ENCODE results near the gene CACUL1. TPM values are rescaled to one million over a fixed set of nuclear protein-coding genes. Genes with fewer than 3 reads are reported as not detected.

Gene CACUL1
- total and polyA plus RNA-seq, 9 of the 15 experiments (the other 6 are each of a cell fraction or from before 2014, with no cell fraction given): 4.5 to 17.1 (median 13.5) TPM

GRCh38 chr10:118799777-118800176, 45.0 kb upstream of the CACUL1 start:
- no peaks in the 10 kb centered on the region for H3K9me3 ChIP-seq (replicated peaks; ENCODE audit: control insufficient read depth, insufficient read depth, low read depth, low read length)
- H3K79me2 ChIP-seq (ENCODE audit: control insufficient read depth, insufficient read depth, low read length): no peaks in the 10 kb centered on the region
- H3K4me2 ChIP-seq (ENCODE audit: insufficient read depth, low read length): no peak overlapping the region
- ATAC-seq (no peak), DNase-seq (ENCODE audit: extremely low read depth in 1 of 4, low spot score in 3 of 4) (no peak), FAIRE-seq (no peak)
- peaks cover 2 to 7% of the 10 kb centered on the region in 2 experiments; a peak in 4 of 5 replicates for H3K27me3 ChIP-seq (ENCODE audit: control insufficient read depth in 2 of 2, insufficient read depth in 2 of 2, low read length in 2 of 2)
- H2AFZ ChIP-seq (ENCODE audit: low read depth, low read length): no peak overlapping the region
- 0% methylated on average over 3 of the region's 3 CpGs for WGBS (ENCODE audit: insufficient coverage, low coverage, missing lambda C conversion rate)
- no peak overlapping the region for H3K4me3 ChIP-seq
- ChIA-PET CTCF (ENCODE audit: low intra/inter-chr PET ratio) (interaction anchor here (3.1 kb wide), 1 partner anchor 230 kb away, joined by 44 read pairs; no protein-coding TSS in a partner anchor), POLR2A (no interaction called here)
- H3K27ac ChIP-seq (ENCODE audit: extremely low read depth, low read depth, low read length): no peak overlapping the region
- H3K9me1 ChIP-seq (ENCODE audit: control insufficient read depth, insufficient read depth, low read length): no peaks in the 10 kb centered on the region
- H3K9ac ChIP-seq (ENCODE audit: insufficient read depth in 1 of 2, low read depth in 2 of 2, low read length in 2 of 2): no peak overlapping the region
- in situ Hi-C loops (cut with MboI): no loop called here
- no peaks in the 10 kb centered on the region for H4K20me1 ChIP-seq (replicated peaks; ENCODE audit: control insufficient read depth, insufficient read depth, low read length)
- no peaks in the 10 kb centered on the region; a peak in 1 of 5 replicates for H3K4me1 ChIP-seq (replicated peaks in 1 of 2; ENCODE audit: control insufficient read depth in 2 of 2, insufficient read depth in 2 of 2, low read length in 2 of 2)
- intact Hi-C loops (cut with micrococcal nuclease): loop anchor here (5.0 kb wide), 2 partner anchors 32 to 77 kb away; no protein-coding TSS in a partner anchor
- BruUV-seq (replicated peaks): no TSS peak
- no peaks in the 10 kb centered on the region for H3K36me3 ChIP-seq (ENCODE audit: control insufficient read depth, insufficient read depth, low read length)
- TF ChIP-seq, protein P1, sequence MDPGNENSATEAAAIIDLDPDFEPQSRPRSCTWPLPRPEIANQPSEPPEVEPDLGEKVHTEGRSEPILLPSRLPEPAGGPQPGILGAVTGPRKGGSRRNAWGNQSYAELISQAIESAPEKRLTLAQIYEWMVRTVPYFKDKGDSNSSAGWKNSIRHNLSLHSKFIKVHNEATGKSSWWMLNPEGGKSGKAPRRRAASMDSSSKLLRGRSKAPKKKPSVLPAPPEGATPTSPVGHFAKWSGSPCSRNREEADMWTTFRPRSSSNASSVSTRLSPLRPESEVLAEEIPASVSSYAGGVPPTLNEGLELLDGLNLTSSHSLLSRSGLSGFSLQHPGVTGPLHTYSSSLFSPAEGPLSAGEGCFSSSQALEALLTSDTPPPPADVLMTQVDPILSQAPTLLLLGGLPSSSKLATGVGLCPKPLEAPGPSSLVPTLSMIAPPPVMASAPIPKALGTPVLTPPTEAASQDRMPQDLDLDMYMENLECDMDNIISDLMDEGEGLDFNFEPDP (CRISPR knock-in tag; IDR thresholded peaks at IDR 0.05): no peak
- TF ChIP-seq NFE2L1 (tag; IDR thresholded peaks at IDR 0.05; ENCODE audit: borderline replicate concordance, low read depth) (no peak), RAD51 (IDR thresholded peaks at IDR 0.05; ENCODE audit: borderline replicate concordance, low read depth) (no peak), MTF1 (CRISPR knock-in tag; IDR thresholded peaks at IDR 0.05; ENCODE audit: borderline replicate concordance) (no peak), ZNF780A (CRISPR knock-in tag; IDR thresholded peaks at IDR 0.05) (no peak), JUND (IDR thresholded peaks at IDR 0.05; ENCODE audit: borderline replicate concordance, low read depth, low read length) (peak; percentile 24; the same call in 1 of the 2 replicates), JUND (tag; IDR thresholded peaks at IDR 0.05; ENCODE audit: borderline replicate concordance, low read depth, low read length) (no peak), PHF21A (IDR thresholded peaks at IDR 0.05; ENCODE audit: borderline replicate concordance, low read depth) (no peak), PTRF (tag; IDR thresholded peaks at IDR 0.05) (no peak), FOSL1 (tag; conservative IDR thresholded peaks at IDR 0.05) (peak; percentile 93), TOE1 (IDR thresholded peaks at IDR 0.05; ENCODE audit: borderline replicate concordance) (no peak), TOE1 (CRISPR knock-in tag; IDR thresholded peaks at IDR 0.05; ENCODE audit: borderline replicate concordance, low read depth) (no peak), GTF3C2 (IDR thresholded peaks at IDR 0.05; ENCODE audit: borderline replicate concordance, extremely low read depth, insufficient read length) (no peak), RAD21 (CRISPR knock-in tag; conservative IDR thresholded peaks at IDR 0.05 in 1 of 2, IDR thresholded peaks at IDR 0.05 in 1 of 2) (0 out of 4 replicates have a peak, but pooled peaks of 1 of the 2 experiments have one; percentile 16), RUNX1 (IDR thresholded peaks at IDR 0.05; ENCODE audit: low read depth) (no peak), ZNF217 (CRISPR knock-in tag; IDR thresholded peaks at IDR 0.05) (no peak), ZBED1 (IDR thresholded peaks at IDR 0.05) (no peak), ZNF589 (CRISPR knock-in tag; IDR thresholded peaks at IDR 0.05; ENCODE audit: low read depth) (no peak)
- TF ChIP-seq, protein P2, sequence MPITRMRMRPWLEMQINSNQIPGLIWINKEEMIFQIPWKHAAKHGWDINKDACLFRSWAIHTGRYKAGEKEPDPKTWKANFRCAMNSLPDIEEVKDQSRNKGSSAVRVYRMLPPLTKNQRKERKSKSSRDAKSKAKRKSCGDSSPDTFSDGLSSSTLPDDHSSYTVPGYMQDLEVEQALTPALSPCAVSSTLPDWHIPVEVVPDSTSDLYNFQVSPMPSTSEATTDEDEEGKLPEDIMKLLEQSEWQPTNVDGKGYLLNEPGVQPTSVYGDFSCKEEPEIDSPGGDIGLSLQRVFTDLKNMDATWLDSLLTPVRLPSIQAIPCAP (CRISPR knock-in tag; IDR thresholded peaks at IDR 0.05; ENCODE audit: borderline replicate concordance): no peak

Data from K562 (cell line).